SK-N-SH (cell line): Measurements from ENCODE around the gene SULF2. TPM values are rescaled to one million over a fixed set of nuclear protein-coding genes. Genes with fewer than 3 reads are reported as not detected.
A peak's percentile ranks its signal among the peaks of the same experiment; 100 is the strongest.

Source experiments
- CTCF ChIA-PET: fragments of 300-600, 350-600 bp; formaldehyde crosslinking; extraction: SDS; loops from one replicate; lab custom pipeline; 2021; lab: Yijun Ruan, JAX
- POLR2A ChIA-PET: fragments of 350-600 bp; sonication (Branson Sonifier 250); formaldehyde crosslinking; extraction: SDS; loops from one replicate; lab custom pipeline; 2020; ENCODE audit warnings: antibody characterized with exemption, inconsistent platforms; lab: Yijun Ruan, JAX
- DNase-seq: peaks from one replicate; pipeline ENCODE4 v3.0.0; 2012
- H2AFZ ChIP-seq: fragments of 200-600 bp; sonication (generic); 2 replicates; pipeline ENCODE4 v1.8.1; 2016; ENCODE audit warnings: antibody characterized with exemption, mild to moderate bottlenecking, low read depth
- H3F3A ChIP-seq: fragments of 200-600 bp; sonication (generic); replicated peaks from 2 replicates; pipeline ENCODE3; 2016; ENCODE audit warnings: antibody characterized with exemption, mild to moderate bottlenecking; ENCODE audit not compliant: insufficient read depth
- H3K27ac ChIP-seq, 2 experiments: fragments of 200-500 bp in 1 of 2; fragments of 200-600 bp in 1 of 2; sonication (Bioruptor generic) in 1 of 2; sonication (generic), shearing (Covaris generic) in 1 of 2; 2 replicates each; pipeline versions ENCODE4 v1.5.1 to v1.6.1; 2014 to 2016; ENCODE audit warnings: low read depth in 2 of 2, inconsistent platforms in 1 of 2, low read length in 1 of 2, mild to moderate bottlenecking in 1 of 2, mixed read lengths in 1 of 2
- H3K27me3 ChIP-seq: fragments of 200-600 bp; sonication (generic), shearing (Covaris generic); 2 replicates; pipeline ENCODE4 v1.6.1; 2016; ENCODE audit warnings: mixed run types; ENCODE audit not compliant: insufficient read depth
- H3K36me3 ChIP-seq, 2 experiments: fragments of 200-500 bp in 1 of 2; fragments of 200-600 bp in 1 of 2; sonication (Bioruptor generic) in 1 of 2; sonication (generic) in 1 of 2; replicated peaks in 1 of 2; 2 replicates each; pipeline versions ENCODE3 to v1.5.1; 2014 to 2016; ENCODE audit warnings: low read length in 1 of 2, mild to moderate bottlenecking in 1 of 2; ENCODE audit not compliant: insufficient read depth in 2 of 2, control insufficient read depth in 1 of 2
- H3K4me1 ChIP-seq, 2 experiments: fragments of 200-500 bp in 1 of 2; fragments of 200-600 bp in 1 of 2; sonication (Bioruptor generic) in 1 of 2; sonication (generic), shearing (Covaris generic) in 1 of 2; 2 replicates each; pipeline versions ENCODE4 v1.5.1 to v1.6.1; 2014 to 2016; ENCODE audit warnings: low read depth in 1 of 2, low read length in 1 of 2, mixed run types in 1 of 2; ENCODE audit not compliant: insufficient read depth in 2 of 2, control insufficient read depth in 1 of 2
- H3K4me2 ChIP-seq: fragments of 200-600 bp; sonication (generic), shearing (Covaris generic); 2 replicates; pipeline ENCODE4 v1.6.1; 2017; ENCODE audit warnings: mixed run types
- H3K4me3 ChIP-seq, 2 experiments: fragments of 200-500 bp in 1 of 2; fragments of 200-600 bp in 1 of 2; sonication (Bioruptor generic) in 1 of 2; sonication (generic), shearing (Covaris generic) in 1 of 2; 2 replicates each; pipeline versions ENCODE4 v1.5.1 to v1.8.1; 2014 to 2016; ENCODE audit warnings: low read depth in 2 of 2, inconsistent platforms in 1 of 2, low read length in 1 of 2, mild to moderate bottlenecking in 1 of 2, mixed read lengths in 1 of 2, moderate library complexity in 1 of 2
- H3K79me2 ChIP-seq: fragments of 200-600 bp; sonication (generic); 2 replicates; pipeline ENCODE4 v1.8.1; 2017; ENCODE audit warnings: mild to moderate bottlenecking; ENCODE audit not compliant: insufficient read depth
- H3K9ac ChIP-seq: fragments of 200-600 bp; sonication (generic); 2 replicates; pipeline ENCODE4 v1.6.1; 2017; ENCODE audit warnings: mixed run types
- H3K9me2 ChIP-seq: fragments of 200-600 bp; sonication (generic); 2 replicates; pipeline ENCODE4 v1.6.1; 2017; ENCODE audit warnings: mixed run types
- H3K9me3 ChIP-seq: fragments of 200-600 bp; sonication (generic); 2 replicates; pipeline ENCODE4 v1.6.1; 2017; ENCODE audit warnings: mixed run types, mild to moderate bottlenecking, moderate library complexity
- H4K20me1 ChIP-seq: fragments of 200-600 bp; sonication (generic); 2 replicates; pipeline ENCODE4 v1.6.1; 2017; ENCODE audit warnings: mild to moderate bottlenecking, mixed run types; ENCODE audit not compliant: insufficient read depth
- FOXJ3 ChIP-seq: sonication (generic); formaldehyde crosslinking; IDR thresholded peaks from 2 replicates; pipeline ENCODE4 v1.5.1; 2020; ENCODE audit warnings: mild to moderate bottlenecking, missing genetic modification reagents
- GATA2 ChIP-seq: sonication (generic); formaldehyde crosslinking; IDR thresholded peaks from 2 replicates; pipeline ENCODE4 v1.5.0; 2020; ENCODE audit warnings: mild to moderate bottlenecking, missing genetic modification reagents
- IRF3 ChIP-seq: fragments of 150-350 bp; IDR thresholded peaks from 2 replicates; pipeline ENCODE4 v1.6.1; 2016; ENCODE audit warnings: mild to moderate bottlenecking, low read depth, low read length
- JUND ChIP-seq: IDR thresholded peaks from 2 replicates; pipeline ENCODE4 v1.4.0; 2012
- NFIC ChIP-seq: IDR thresholded peaks from 2 replicates; pipeline ENCODE4 v1.4.0; 2012; ENCODE audit warnings: borderline replicate concordance
- NRF1 ChIP-seq: IDR thresholded peaks from 2 replicates; pipeline ENCODE4 v1.6.1; 2012; ENCODE audit warnings: low read depth, mild to moderate bottlenecking, low read length
- POLR2AphosphoS5 ChIP-seq: IDR thresholded peaks from 2 replicates; pipeline ENCODE4 v1.6.1; 2012; ENCODE audit warnings: low read depth, low read length
- RAD21 ChIP-seq: IDR thresholded peaks from 2 replicates; pipeline ENCODE4 v1.6.1; 2012; ENCODE audit warnings: mild to moderate bottlenecking, low read length
- RFX5 ChIP-seq: IDR thresholded peaks from 2 replicates; pipeline ENCODE4 v1.6.1; 2012; ENCODE audit warnings: mild to moderate bottlenecking, improper control_type of control experiment, low read length
- RXRA ChIP-seq: IDR thresholded peaks from 2 replicates; pipeline ENCODE4 v1.4.0; 2012; ENCODE audit warnings: low read depth, mild to moderate bottlenecking, borderline replicate concordance
- SMC3 ChIP-seq: IDR thresholded peaks from 2 replicates; pipeline ENCODE4 v1.6.1; 2012; ENCODE audit warnings: low read depth, low read length, improper control_type of control experiment
- WGBS: methylation state at CpG from one replicate; pipeline ENCODE4 v1.1.6; 2017; ENCODE audit warnings: low lambda C conversion rate; 5-methylcytosine and 5-hydroxymethylcytosine counted together
- polyA plus RNA-seq, 3 experiments: library from polyadenylated mRNA; depleted of rRNA; stranded (reverse); fragments of >200 nt; gene quantifications; 2 replicates each; pipeline ENCODE4 v1.2.3, GENCODE V29; 2012
- TF ChIP-seq, protein P1 (sequence below): fragments of 150-350 bp; IDR thresholded peaks from 2 replicates; pipeline ENCODE4 v1.6.1; 2017; ENCODE audit warnings: antibody characterized with exemption, low read length, low read depth, borderline replicate concordance

Gene SULF2
- polyA plus RNA-seq, 1 of the 3 experiments (the other 2 are of a cell fraction) = 20.2 TPM

DNA sequence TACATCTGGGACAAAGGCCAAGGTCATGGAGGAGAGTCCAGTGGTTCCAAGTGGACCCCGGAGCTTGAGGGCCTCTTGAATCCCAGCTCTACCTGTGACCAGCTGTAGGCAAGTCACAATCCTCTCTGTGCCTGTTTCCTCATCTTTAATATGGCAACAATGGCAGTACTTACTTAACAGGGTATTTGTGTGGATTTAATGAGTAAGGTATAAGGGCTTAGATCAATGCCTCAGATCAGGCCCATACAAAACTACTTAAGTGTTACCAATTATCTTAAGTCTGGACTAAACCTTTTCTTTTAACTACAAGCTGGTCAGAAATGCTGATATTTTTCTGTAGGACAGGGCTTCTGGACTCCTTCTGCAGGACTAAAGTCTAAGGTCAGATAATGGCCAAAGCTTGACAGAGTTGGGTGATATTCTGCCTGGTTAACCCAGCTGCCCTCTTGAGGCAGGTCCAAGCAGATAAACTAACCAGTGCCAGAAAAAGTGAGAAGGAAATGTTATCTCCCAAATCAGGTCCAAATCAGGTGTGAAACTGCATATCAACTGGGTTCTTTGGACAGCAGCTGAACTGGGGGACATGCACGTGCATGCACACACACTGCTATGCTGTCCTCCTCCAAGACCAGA, 2.2 kb downstream of the SULF2 start:
- no peak overlapping the region for H3K27ac ChIP-seq
- no peak overlapping the region for H2AFZ ChIP-seq
- H3K4me1 ChIP-seq = peaks cover 0 to 47% of the 10 kb centered on the region in 2 experiments; a peak in 2 of 4 replicates
- H3K9me3 ChIP-seq = no peaks in the 10 kb centered on the region
- no peak overlapping the region for H3K4me2 ChIP-seq
- H3K27me3 ChIP-seq = peaks cover 14% of the 10 kb centered on the region; the same call in 1 of the 2 replicates
- no peaks in the 10 kb centered on the region for H3K36me3 ChIP-seq
- 79% methylated on average over 2 of the region's 2 CpGs for WGBS
- H3K4me3 ChIP-seq = no peak overlapping the region
- TF ChIP-seq GATA2 (CRISPR knock-in tag) = no peak
- 0 out of 2 replicates have a peak, but pooled peaks have one; percentile 15 for TF ChIP-seq RAD21
- TF ChIP-seq, all 33 proteins: peak for 1
- Histone ChIP-seq H4K20me1 (no peaks in the 10 kb centered on the region), H3F3A (peaks cover 9% of the 10 kb centered on the region), H3K79me2 (no peaks in the 10 kb centered on the region), H3K9me2 (no peaks in the 10 kb centered on the region), H3K9ac (no peak overlapping the region)
- ChIA-PET CTCF (interaction anchor here (0.9 to 4.8 kb wide), 18 partner anchors 16 to 1130 kb away, joined by 3 to 50 read pairs (median 3); no protein-coding TSS in a partner anchor), POLR2A (no interaction called here)
- DNase-seq = no peak

GRCh38 chr20:47782076-47782475, 3.2 kb downstream of the SULF2 start:
- Histone ChIP-seq H3K9me2 (no peaks in the 10 kb centered on the region), H2AFZ (no peak overlapping the region), H3K9me3 (no peaks in the 10 kb centered on the region), H3K27me3 (peaks cover 14% of the 10 kb centered on the region; the same call in 1 of the 2 replicates), H3K27ac (no peak overlapping the region; a peak in 1 of 4 replicates), H3F3A (peaks cover 9% of the 10 kb centered on the region), H4K20me1 (no peaks in the 10 kb centered on the region), H3K4me2 (no peak overlapping the region), H3K36me3 (no peaks in the 10 kb centered on the region), H3K4me1 (peaks cover 0 to 47% of the 10 kb centered on the region in 2 experiments; a peak in 2 of 4 replicates), H3K9ac (no peak overlapping the region), H3K4me3 (no peak overlapping the region), H3K79me2 (no peaks in the 10 kb centered on the region)
- TF ChIP-seq IRF3 (no peak), FOXJ3 (CRISPR knock-in tag) (no peak), POLR2AphosphoS5 (no peak), GATA2 (CRISPR knock-in tag) (no peak), NFIC (no peak), RXRA (no peak), JUND (no peak), NRF1 (no peak), SMC3 (no peak), RFX5 (no peak)
- TF ChIP-seq, protein P1, sequence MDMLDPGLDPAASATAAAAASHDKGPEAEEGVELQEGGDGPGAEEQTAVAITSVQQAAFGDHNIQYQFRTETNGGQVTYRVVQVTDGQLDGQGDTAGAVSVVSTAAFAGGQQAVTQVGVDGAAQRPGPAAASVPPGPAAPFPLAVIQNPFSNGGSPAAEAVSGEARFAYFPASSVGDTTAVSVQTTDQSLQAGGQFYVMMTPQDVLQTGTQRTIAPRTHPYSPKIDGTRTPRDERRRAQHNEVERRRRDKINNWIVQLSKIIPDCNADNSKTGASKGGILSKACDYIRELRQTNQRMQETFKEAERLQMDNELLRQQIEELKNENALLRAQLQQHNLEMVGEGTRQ = no peak
- POLR2A ChIA-PET = no interaction called here
- 85% methylated on average over 7 of the region's 7 CpGs for whole genome bisulfite sequencing
- CTCF ChIA-PET = interaction anchor here (0.5 to 4.8 kb wide), 5 partner anchors 55 to 1122 kb away, joined by 3 to 50 read pairs (median 5); no protein-coding TSS in a partner anchor
- DNase-seq = no peak
